ENCODE results near the gene ACTG2.

- TF ChIP-seq, protein P1, sequence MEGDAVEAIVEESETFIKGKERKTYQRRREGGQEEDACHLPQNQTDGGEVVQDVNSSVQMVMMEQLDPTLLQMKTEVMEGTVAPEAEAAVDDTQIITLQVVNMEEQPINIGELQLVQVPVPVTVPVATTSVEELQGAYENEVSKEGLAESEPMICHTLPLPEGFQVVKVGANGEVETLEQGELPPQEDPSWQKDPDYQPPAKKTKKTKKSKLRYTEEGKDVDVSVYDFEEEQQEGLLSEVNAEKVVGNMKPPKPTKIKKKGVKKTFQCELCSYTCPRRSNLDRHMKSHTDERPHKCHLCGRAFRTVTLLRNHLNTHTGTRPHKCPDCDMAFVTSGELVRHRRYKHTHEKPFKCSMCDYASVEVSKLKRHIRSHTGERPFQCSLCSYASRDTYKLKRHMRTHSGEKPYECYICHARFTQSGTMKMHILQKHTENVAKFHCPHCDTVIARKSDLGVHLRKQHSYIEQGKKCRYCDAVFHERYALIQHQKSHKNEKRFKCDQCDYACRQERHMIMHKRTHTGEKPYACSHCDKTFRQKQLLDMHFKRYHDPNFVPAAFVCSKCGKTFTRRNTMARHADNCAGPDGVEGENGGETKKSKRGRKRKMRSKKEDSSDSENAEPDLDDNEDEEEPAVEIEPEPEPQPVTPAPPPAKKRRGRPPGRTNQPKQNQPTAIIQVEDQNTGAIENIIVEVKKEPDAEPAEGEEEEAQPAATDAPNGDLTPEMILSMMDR (IDR thresholded peaks at IDR 0.05), result no peak
- TF ChIP-seq POLR2A (IDR thresholded peaks at IDR 0.05), result no peak
Measured at GRCh38 chr2:73908689-73909652, 16.2 kb downstream of the ACTG2 start.

Data from esophagus squamous epithelium (tissue), 4 donors.